ENCODE data around the gene BICD2. TPM values are rescaled to one million over a fixed set of nuclear protein-coding genes. Genes with fewer than 3 reads are reported as not detected.

The BICD2 gene
- total and polyA plus RNA-seq, 2 of the 8 experiments (the other 6 are each of a cell fraction or from before 2014, with no cell fraction given): 6.6 to 22.8 TPM

DNA sequence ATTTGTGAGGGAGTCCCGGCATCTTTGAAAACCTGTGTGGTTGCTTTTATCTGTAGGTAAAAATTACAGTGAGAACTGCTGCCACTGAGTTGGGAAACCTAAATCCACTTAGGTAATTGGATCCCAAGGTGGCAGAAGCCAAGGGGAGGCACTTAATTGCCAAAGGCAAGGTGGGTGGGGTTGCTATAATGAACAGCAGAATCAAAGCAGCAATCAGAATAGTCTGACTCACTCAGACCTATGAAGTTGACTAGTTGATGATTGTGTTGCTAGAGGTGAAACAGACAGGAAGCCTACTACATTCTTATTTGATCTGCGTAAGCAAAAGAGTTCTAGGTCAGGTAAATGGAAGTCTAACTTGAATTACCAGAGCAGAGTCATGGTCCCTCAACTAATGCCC lies 17.3 kb upstream of the BICD2 start:
- Histone ChIP-seq H4K91ac (replicated peaks; ENCODE audit: insufficient read length, low read length) (no peak overlapping the region), H4K8ac (ENCODE audit: extremely low read depth, insufficient read depth, low read length) (no peak overlapping the region), H2AFZ (ENCODE audit: low read length) (no peak overlapping the region), H2BK15ac (ENCODE audit: low read length) (no peak overlapping the region), H3K79me1 (ENCODE audit: low read depth, low read length) (no peaks in the 10 kb centered on the region), H3K4me3 (ENCODE audit: extremely low read depth in 1 of 4, insufficient read depth in 2 of 4, low read depth in 3 of 4, low read length in 4 of 4) (no peak overlapping the region), H3K27ac (ENCODE audit: low read depth, low read length) (no peak overlapping the region), H3K23ac (ENCODE audit: insufficient read length) (no peak overlapping the region), H2BK5ac (ENCODE audit: low read depth, low read length) (no peak overlapping the region), H2BK12ac (ENCODE audit: low read depth, low read length) (no peak overlapping the region), H3K27me3 (replicated peaks in 1 of 4; ENCODE audit: control insufficient read depth in 3 of 4, extremely low read depth in 1 of 4, insufficient read depth in 3 of 4, low read length in 3 of 4) (no peaks in the 10 kb centered on the region), H4K20me1 (replicated peaks in 1 of 2; ENCODE audit: control insufficient read depth in 1 of 2, insufficient read depth in 2 of 2, low read length in 2 of 2) (no peaks in the 10 kb centered on the region), H2BK20ac (ENCODE audit: low read length) (no peak overlapping the region), H3K18ac (ENCODE audit: extremely low read depth, low read length) (no peak overlapping the region), H3K14ac (ENCODE audit: insufficient read length) (no peak overlapping the region), H3K36me3 (ENCODE audit: control insufficient read depth in 2 of 4, insufficient read depth in 4 of 4, low read length in 3 of 4) (no peaks in the 10 kb centered on the region; a peak in 2 of 8 replicates), H3K4me1 (replicated peaks in 1 of 4; ENCODE audit: control insufficient read depth in 3 of 4, insufficient read depth in 4 of 4, low read length in 3 of 4) (no peaks in the 10 kb centered on the region), H3K4ac (replicated peaks; ENCODE audit: insufficient read length, low read depth, low read length) (no peak overlapping the region), H4K5ac (ENCODE audit: insufficient read length, low read depth, low read length) (no peak overlapping the region), H3K56ac (replicated peaks; ENCODE audit: insufficient read length, low read depth, low read length) (no peak overlapping the region), H3K4me2 (ENCODE audit: insufficient read depth in 1 of 2, low read depth in 2 of 2, low read length in 2 of 2) (no peak overlapping the region), H3K79me2 (ENCODE audit: control insufficient read depth in 1 of 2, insufficient read depth in 2 of 2, low read length in 2 of 2) (no peaks in the 10 kb centered on the region), H2BK120ac (replicated peaks; ENCODE audit: low read depth, low read length) (no peak overlapping the region), H3K9me3 (ENCODE audit: insufficient read depth in 2 of 2, low read depth in 1 of 2, low read length in 1 of 2) (no peaks in the 10 kb centered on the region; a peak in 2 of 4 replicates), H2AK5ac (ENCODE audit: low read depth, low read length) (no peak overlapping the region), H3K23me2 (ENCODE audit: low read depth, low read length) (no peaks in the 10 kb centered on the region), H3K9ac (replicated peaks in 1 of 4; ENCODE audit: extremely low read depth in 1 of 4, low read depth in 3 of 4, low read length in 3 of 4) (no peak overlapping the region)
- FAIRE-seq: no peak
- ChIA-PET POLR2A (ENCODE audit: partially characterized antibody) (no interaction called here), CTCF (ENCODE audit: partially characterized antibody) (interaction anchor here (0.8 to 1.3 kb wide), 2 partner anchors 9 to 68 kb away, joined by 3 read pairs; no protein-coding TSS in a partner anchor)
- 94% methylated on average over 2 of the region's 2 CpGs; no CpG with 5 or more reads in 1 of the 2 experiments for WGBS, 2 experiments (ENCODE audit: extremely low coverage in 1 of 2, insufficient coverage in 1 of 2, insufficient read length in 1 of 2, insufficient replicate concordance in 2 of 2, low coverage in 1 of 2, low lambda C conversion rate in 2 of 2, missing lambda C conversion rate in 1 of 2)
- no peak for DNase-seq (ENCODE audit: low read depth in 1 of 2, low spot score in 2 of 2)
- TF ChIP-seq TAF7 (optimal IDR thresholded peaks at IDR 0.05; ENCODE audit: borderline replicate concordance, low read depth, low read length): no peak
- no peak for TF ChIP-seq ASH2L (IDR thresholded peaks at IDR 0.05; ENCODE audit: low read length)
- TF ChIP-seq, protein P1, sequence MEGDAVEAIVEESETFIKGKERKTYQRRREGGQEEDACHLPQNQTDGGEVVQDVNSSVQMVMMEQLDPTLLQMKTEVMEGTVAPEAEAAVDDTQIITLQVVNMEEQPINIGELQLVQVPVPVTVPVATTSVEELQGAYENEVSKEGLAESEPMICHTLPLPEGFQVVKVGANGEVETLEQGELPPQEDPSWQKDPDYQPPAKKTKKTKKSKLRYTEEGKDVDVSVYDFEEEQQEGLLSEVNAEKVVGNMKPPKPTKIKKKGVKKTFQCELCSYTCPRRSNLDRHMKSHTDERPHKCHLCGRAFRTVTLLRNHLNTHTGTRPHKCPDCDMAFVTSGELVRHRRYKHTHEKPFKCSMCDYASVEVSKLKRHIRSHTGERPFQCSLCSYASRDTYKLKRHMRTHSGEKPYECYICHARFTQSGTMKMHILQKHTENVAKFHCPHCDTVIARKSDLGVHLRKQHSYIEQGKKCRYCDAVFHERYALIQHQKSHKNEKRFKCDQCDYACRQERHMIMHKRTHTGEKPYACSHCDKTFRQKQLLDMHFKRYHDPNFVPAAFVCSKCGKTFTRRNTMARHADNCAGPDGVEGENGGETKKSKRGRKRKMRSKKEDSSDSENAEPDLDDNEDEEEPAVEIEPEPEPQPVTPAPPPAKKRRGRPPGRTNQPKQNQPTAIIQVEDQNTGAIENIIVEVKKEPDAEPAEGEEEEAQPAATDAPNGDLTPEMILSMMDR (IDR thresholded peaks at IDR 0.05; ENCODE audit: control extremely low read depth in 1 of 3, insufficient read depth in 1 of 3, low read depth in 1 of 3, low read length in 3 of 3): no peak
- TF ChIP-seq SUZ12 (IDR thresholded peaks at IDR 0.05; ENCODE audit: low read length): no peak
- TF ChIP-seq KDM4A (IDR thresholded peaks at IDR 0.05; ENCODE audit: low read depth, low read length, severe bottlenecking): no peak
- no peak for TF ChIP-seq TAF1 (IDR thresholded peaks at IDR 0.05; ENCODE audit: low read depth, low read length)
- TF ChIP-seq, protein P2, sequence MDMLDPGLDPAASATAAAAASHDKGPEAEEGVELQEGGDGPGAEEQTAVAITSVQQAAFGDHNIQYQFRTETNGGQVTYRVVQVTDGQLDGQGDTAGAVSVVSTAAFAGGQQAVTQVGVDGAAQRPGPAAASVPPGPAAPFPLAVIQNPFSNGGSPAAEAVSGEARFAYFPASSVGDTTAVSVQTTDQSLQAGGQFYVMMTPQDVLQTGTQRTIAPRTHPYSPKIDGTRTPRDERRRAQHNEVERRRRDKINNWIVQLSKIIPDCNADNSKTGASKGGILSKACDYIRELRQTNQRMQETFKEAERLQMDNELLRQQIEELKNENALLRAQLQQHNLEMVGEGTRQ (IDR thresholded peaks at IDR 0.05; ENCODE audit: low read length): no peak
- TF ChIP-seq POLR2A (IDR thresholded peaks at IDR 0.05; ENCODE audit: control extremely low read depth in 1 of 2, low read depth in 2 of 2, low read length in 2 of 2): no peak
- TF ChIP-seq, protein P3, sequence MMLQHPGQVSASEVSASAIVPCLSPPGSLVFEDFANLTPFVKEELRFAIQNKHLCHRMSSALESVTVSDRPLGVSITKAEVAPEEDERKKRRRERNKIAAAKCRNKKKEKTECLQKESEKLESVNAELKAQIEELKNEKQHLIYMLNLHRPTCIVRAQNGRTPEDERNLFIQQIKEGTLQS (IDR thresholded peaks at IDR 0.05; ENCODE audit: insufficient read depth, low read depth, low read length): no peak
- TF ChIP-seq ZNF274 (IDR thresholded peaks at IDR 0.05; ENCODE audit: borderline replicate concordance, extremely low read depth, low read length): no peak

Measured in H1 (cell line).